ENCODE results near the gene RRP1. TPM values are rescaled to one million over a fixed set of nuclear protein-coding genes. Genes with fewer than 3 reads are reported as not detected.

RRP1 gene
- total RNA-seq, 1 experiment from 2014 or later, result 53.9 TPM

GRCh38 chr21:43812139-43812821, 22.9 kb downstream of the RRP1 start (continued):
- TF ChIP-seq CTCF (IDR thresholded peaks at IDR 0.05 in 2 of 3, conservative IDR thresholded peaks at IDR 0.05 in 1 of 3; ENCODE audit: borderline replicate concordance in 1 of 3, insufficient read depth in 1 of 3, low read depth in 2 of 3, low read length in 2 of 3) (no peak), TCF7L2 (IDR thresholded peaks at IDR 0.05; ENCODE audit: borderline replicate concordance, extremely low read depth, insufficient read depth, insufficient read length) (no peak), RAD21 (IDR thresholded peaks at IDR 0.05; ENCODE audit: low read depth) (no peak), ZNF274 (IDR thresholded peaks at IDR 0.05; ENCODE audit: low read depth, low read length) (no peak), EZH2phosphoT487 (IDR thresholded peaks at IDR 0.05; ENCODE audit: borderline replicate concordance) (no peak)

- no peak for DNase-seq (ENCODE audit: low read depth, low spot score)
- ATAC-seq, result no peak
- H3K9ac ChIP-seq (ENCODE audit: low read length), result no peak overlapping the region
- ChIA-PET RAD21 (ENCODE audit: low non-redundant PET in 1 of 2, low total read pairs in 2 of 2, uncharacterized antibody in 2 of 2, unreplicated experiment in 2 of 2) (no interaction called here), CTCF (no interaction called here), POLR2A (no interaction called here)
- H3K27ac ChIP-seq (ENCODE audit: low read depth, low read length), result no peak overlapping the region; the same call in 1 of the 2 replicates
- H3K9me2 ChIP-seq (ENCODE audit: insufficient read depth), result no peaks in the 10 kb centered on the region
- H3K79me2 ChIP-seq (ENCODE audit: insufficient read depth, low read length), result no peaks in the 10 kb centered on the region
- no peaks in the 10 kb centered on the region for H3K36me3 ChIP-seq (ENCODE audit: control insufficient read depth in 1 of 2, insufficient read depth in 2 of 2, low read length in 2 of 2)
- no peaks in the 10 kb centered on the region for H3K27me3 ChIP-seq (ENCODE audit: insufficient read depth, low read length)
- H3K4me3 ChIP-seq (replicated peaks in 1 of 2; ENCODE audit: low read depth in 1 of 2, low read length in 2 of 2), result no peak overlapping the region
- H3K4me1 ChIP-seq (ENCODE audit: control insufficient read depth in 1 of 2, insufficient read depth in 2 of 2, low read length in 2 of 2), result peaks cover 10 to 27% of the 10 kb centered on the region in 2 experiments
- no peaks in the 10 kb centered on the region for H3K9me3 ChIP-seq (ENCODE audit: control insufficient read depth in 1 of 2, insufficient read depth in 1 of 2, low read depth in 1 of 2, low read length in 2 of 2)
- H4K20me1 ChIP-seq (ENCODE audit: insufficient read depth), result no peaks in the 10 kb centered on the region
- BruUV-seq (replicated peaks), result no TSS peak
- intact Hi-C loops (cut with micrococcal nuclease), result no loop called here
- H2AFZ ChIP-seq (ENCODE audit: low read depth, low read length, poor library complexity, severe bottlenecking), result no peak overlapping the region
- no peak overlapping the region for H3K4me2 ChIP-seq (ENCODE audit: low read length)
- TF ChIP-seq ZBTB33 (IDR thresholded peaks at IDR 0.05; ENCODE audit: extremely low read depth, insufficient replicate concordance, low read length) (no peak), EZH2 (IDR thresholded peaks at IDR 0.05) (no peak), SP1 (IDR thresholded peaks at IDR 0.05; ENCODE audit: low read depth) (no peak), EZH2phosphoT487 (IDR thresholded peaks at IDR 0.05; ENCODE audit: borderline replicate concordance) (no peak), ATF3 (IDR thresholded peaks at IDR 0.05) (no peak), ZNF274 (IDR thresholded peaks at IDR 0.05; ENCODE audit: low read depth, low read length) (no peak), POLR2A (IDR thresholded peaks at IDR 0.05; ENCODE audit: borderline replicate concordance, extremely low read depth, insufficient read depth, insufficient read length) (no peak), FOSL1 (IDR thresholded peaks at IDR 0.05; ENCODE audit: low read depth) (no peak), CTCF (IDR thresholded peaks at IDR 0.05 in 2 of 3, conservative IDR thresholded peaks at IDR 0.05 in 1 of 3; ENCODE audit: borderline replicate concordance in 1 of 3, insufficient read depth in 1 of 3, low read depth in 2 of 3, low read length in 2 of 3) (no peak), TCF7L2 (IDR thresholded peaks at IDR 0.05; ENCODE audit: borderline replicate concordance, extremely low read depth, insufficient read depth, insufficient read length) (no peak), RAD21 (IDR thresholded peaks at IDR 0.05; ENCODE audit: low read depth) (no peak), CBX3 (IDR thresholded peaks at IDR 0.05; ENCODE audit: low read depth) (no peak), YY1 (IDR thresholded peaks at IDR 0.05; ENCODE audit: extremely low read depth, insufficient replicate concordance, low read depth, low read length) (no peak), ZFX (IDR thresholded peaks at IDR 0.05) (no peak), EGR1 (IDR thresholded peaks at IDR 0.05; ENCODE audit: low read depth) (no peak)
Observed at GRCh38 chr21:43812957-43813655, 23.7 kb downstream of the RRP1 start.
